Femur (tissue), 1 donor: ENCODE measurements around the gene ABCB11.

Experiments
- DNase-seq: peaks from one replicate; pipeline ENCODE4 v3.0.0-alpha.2; 2017

ABCB11 gene

GRCh38 chr2:169006665-169007064, 24.5 kb downstream of the ABCB11 start:
- no peak for DNase-seq

- DNase-seq = no peak
Measured at GRCh38 chr2:169005994-169006393, 25.1 kb downstream of the ABCB11 start.

GRCh38 chr2:169005080-169005598, 26.0 kb downstream of the ABCB11 start:
- no peak for DNase-seq

- no peak for DNase-seq
Measured at GRCh38 chr2:169002161-169002738, 28.9 kb downstream of the ABCB11 start.

GRCh38 chr2:169001116-169001815, 29.9 kb downstream of the ABCB11 start:
- DNase-seq = no peak

- no peak for DNase-seq
Measured at GRCh38 chr2:168999668-169000213, 31.4 kb downstream of the ABCB11 start.

- no peak for DNase-seq
Measured at GRCh38 chr2:168998609-168999211, 32.4 kb downstream of the ABCB11 start.

GRCh38 chr2:168997794-168998193, 33.3 kb downstream of the ABCB11 start:
- DNase-seq = no peak

- DNase-seq = no peak
Measured at GRCh38 chr2:168997118-168997521, 34.0 kb downstream of the ABCB11 start.

- DNase-seq = no peak
Measured at GRCh38 chr2:168995744-168996143, 35.4 kb downstream of the ABCB11 start.

- no peak for DNase-seq
Measured at GRCh38 chr2:168993538-168993937, 37.6 kb downstream of the ABCB11 start.

GRCh38 chr2:168992591-168993349, 38.4 kb downstream of the ABCB11 start:
- DNase-seq = no peak

- no peak for DNase-seq
Measured at GRCh38 chr2:168992026-168992425, 39.1 kb downstream of the ABCB11 start.

GRCh38 chr2:168988755-168989154, 42.4 kb downstream of the ABCB11 start:
- no peak for DNase-seq

- no peak for DNase-seq
Measured at GRCh38 chr2:168986398-168986943, 44.7 kb downstream of the ABCB11 start.

GRCh38 chr2:168981651-168982050, 49.5 kb downstream of the ABCB11 start:
- no peak for DNase-seq

- no peak for DNase-seq
Measured at GRCh38 chr2:168978461-168978861, 52.7 kb downstream of the ABCB11 start.

GRCh38 chr2:168977608-168978007, 53.5 kb downstream of the ABCB11 start:
- DNase-seq = no peak

- no peak for DNase-seq
Measured at GRCh38 chr2:168976034-168976654, 55.0 kb downstream of the ABCB11 start.

GRCh38 chr2:168974428-168974827, 56.7 kb downstream of the ABCB11 start:
- DNase-seq = no peak

- no peak for DNase-seq
Measured at GRCh38 chr2:168971261-168971660, 59.9 kb downstream of the ABCB11 start.

- DNase-seq = no peak
Measured at GRCh38 chr2:168970711-168971233, 60.4 kb downstream of the ABCB11 start.
